ENCODE measurements around the gene COL5A3. TPM values are rescaled to one million over a fixed set of nuclear protein-coding genes. Genes with fewer than 3 reads are reported as not detected.

COL5A3 gene
- total and polyA plus RNA-seq, 7 donors, result 3.7 to 10.6 (median 8.5) TPM

- no peak for TF ChIP-seq CTCF (IDR thresholded peaks at IDR 0.05)
- H3K9me3 ChIP-seq, result peaks cover 16% of the 10 kb centered on the region
- no peaks in the 10 kb centered on the region for H3K4me1 ChIP-seq
- no peak overlapping the region for H3K4me3 ChIP-seq
- H3K27ac ChIP-seq, result no peak overlapping the region
- no peak for ATAC-seq
- no peaks in the 10 kb centered on the region for H3K27me3 ChIP-seq (ENCODE audit: insufficient read depth in 3 of 3, low read length in 2 of 3)
- no peak for DNase-seq
- no peaks in the 10 kb centered on the region for H3K36me3 ChIP-seq (ENCODE audit: insufficient read depth in 1 of 2, low read depth in 1 of 2)
- intact Hi-C loops (cut with DNase I), result no loop called here
- 81 to 90% (median 82%) methylated on average over 6 of the region's 6 CpGs for WGBS, 3 donors
Measured at GRCh38 chr19:9943744-9944143, 66.6 kb downstream of the COL5A3 start.

GRCh38 chr19:9941671-9942070 is 68.6 kb downstream of the COL5A3 start:
- 53 to 77% (median 71%) methylated on average over 1 of the region's 1 CpG for WGBS, 3 donors
- intact Hi-C loops (cut with DNase I), result no loop called here
- Histone ChIP-seq H3K27me3 (ENCODE audit: insufficient read depth in 3 of 3, low read length in 2 of 3) (peaks cover 0 to 6% (median 5%) of the 10 kb centered on the region in 3 donors), H3K9me3 (peaks cover 16% of the 10 kb centered on the region), H3K4me3 (no peak overlapping the region), H3K4me1 (peaks cover under 1% of the 10 kb centered on the region), H3K36me3 (ENCODE audit: insufficient read depth in 1 of 2, low read depth in 1 of 2) (no peaks in the 10 kb centered on the region), H3K27ac (no peak overlapping the region)
- DNase-seq (no peak), ATAC-seq (no peak)
- no peak for TF ChIP-seq CTCF (IDR thresholded peaks at IDR 0.05)

GRCh38 chr19:9941231-9941630 is 69.1 kb downstream of the COL5A3 start:
- no peak for TF ChIP-seq CTCF (IDR thresholded peaks at IDR 0.05)
- peaks cover 16% of the 10 kb centered on the region for H3K9me3 ChIP-seq
- H3K27ac ChIP-seq, result no peak overlapping the region
- H3K4me1 ChIP-seq, result peaks cover 3% of the 10 kb centered on the region
- ATAC-seq (no peak), DNase-seq (no peak)
- H3K4me3 ChIP-seq, result no peak overlapping the region
- no peaks in the 10 kb centered on the region for H3K36me3 ChIP-seq (ENCODE audit: insufficient read depth in 1 of 2, low read depth in 1 of 2)
- WGBS, 3 donors, result 0 to 20% (median 16%) methylated on average over 1 of the region's 1 CpG
- intact Hi-C loops (cut with DNase I), result no loop called here
- H3K27me3 ChIP-seq (ENCODE audit: insufficient read depth in 3 of 3, low read length in 2 of 3), result peaks cover under 1 to 9% (median 5%) of the 10 kb centered on the region in 3 donors

GRCh38 chr19:9940778-9941177 is 69.5 kb downstream of the COL5A3 start:
- Histone ChIP-seq H3K36me3 (ENCODE audit: insufficient read depth in 1 of 2, low read depth in 1 of 2) (no peaks in the 10 kb centered on the region), H3K9me3 (peaks cover 16% of the 10 kb centered on the region), H3K27ac (no peak overlapping the region), H3K4me3 (no peak overlapping the region), H3K4me1 (peaks cover 3% of the 10 kb centered on the region), H3K27me3 (ENCODE audit: insufficient read depth in 3 of 3, low read length in 2 of 3) (peaks cover 5 to 13% (median 5%) of the 10 kb centered on the region in 3 donors)
- ATAC-seq (no peak), DNase-seq (no peak)
- intact Hi-C loops (cut with DNase I), result no loop called here
- TF ChIP-seq CTCF (IDR thresholded peaks at IDR 0.05), result no peak
- 60 to 82% (median 73%) methylated on average over 2 of the region's 2 CpGs for WGBS, 3 donors

GRCh38 chr19:9939301-9939913 is 70.9 kb downstream of the COL5A3 start:
- ATAC-seq, result no peak
- Histone ChIP-seq H3K4me3 (no peak overlapping the region), H3K27ac (no peak overlapping the region), H3K27me3 (ENCODE audit: insufficient read depth in 3 of 3, low read length in 2 of 3) (peaks cover 5 to 27% (median 7%) of the 10 kb centered on the region in 3 donors), H3K36me3 (ENCODE audit: insufficient read depth in 1 of 2, low read depth in 1 of 2) (no peaks in the 10 kb centered on the region), H3K4me1 (peaks cover 3% of the 10 kb centered on the region), H3K9me3 (peaks cover 16% of the 10 kb centered on the region)
- 40 to 43% (median 41%) methylated on average over 3 of the region's 3 CpGs for WGBS, 3 donors
- no peak for DNase-seq
- intact Hi-C loops (cut with DNase I), result no loop called here
- TF ChIP-seq CTCF (IDR thresholded peaks at IDR 0.05), result no peak

Data from psoas muscle (tissue), 8 donors.